GM18505 (cell line): ENCODE results near the gene LAMB2.

ENCODE experiments used
- ATAC-seq: cut with Tn5 transposase; IDR thresholded peaks from one replicate; pipeline ENCODE4 v1.9.1; 2021; ENCODE audit not compliant: unreplicated experiment
- POLR2A ChIP-seq: IDR thresholded peaks from 4 replicates; pipeline ENCODE4 v1.6.1; 2011; ENCODE audit warnings: borderline replicate concordance; ENCODE audit not compliant: insufficient read depth, insufficient read length; ENCODE audit errors: extremely low read depth

LAMB2 gene

DNA sequence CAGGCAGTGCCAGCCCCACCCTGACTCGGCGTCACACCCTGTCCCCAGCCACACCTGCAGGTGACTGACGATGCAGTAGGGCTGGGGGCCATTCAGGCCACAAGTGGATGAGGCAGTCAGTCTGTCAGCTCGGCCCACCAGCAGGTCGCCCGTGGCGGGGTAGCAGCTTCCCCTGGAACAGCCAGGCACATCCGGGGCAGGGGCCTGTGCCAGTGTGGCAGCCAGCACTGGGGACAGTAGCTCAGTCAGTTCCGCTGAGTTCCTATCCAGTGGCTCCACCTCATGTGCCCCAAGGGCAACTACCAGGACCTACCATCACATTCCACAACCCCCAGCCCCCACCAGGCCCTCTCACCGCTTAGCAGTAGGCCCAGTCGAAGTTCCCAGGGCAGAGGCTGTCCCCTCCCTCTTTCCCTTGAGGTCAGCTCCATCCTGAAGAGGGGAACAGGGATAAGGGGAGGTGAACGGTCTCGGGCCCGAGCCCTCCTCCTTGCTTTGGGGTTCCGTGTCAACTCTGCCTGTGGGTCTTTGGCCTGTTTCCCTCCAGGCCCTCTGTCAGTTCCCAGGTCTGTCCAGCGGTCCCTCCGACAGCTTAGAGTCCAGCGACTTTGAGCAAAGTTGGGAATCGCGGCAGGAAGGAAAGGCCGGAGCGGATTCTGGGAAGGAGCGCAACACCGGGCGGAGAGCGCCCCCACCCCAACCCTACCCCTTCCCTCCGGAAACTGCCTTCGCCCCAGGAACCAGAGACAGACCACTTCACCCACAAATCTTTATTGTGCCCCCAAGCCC lies at the start of gene LAMB2:
LAMB2 (minus strand) TSS at position 614 of the 789 bp plus-strand sequence; CDS start at position 431, 183 bp downstream.
- TF ChIP-seq POLR2A = no peak
- ATAC-seq = no peak

DNA sequence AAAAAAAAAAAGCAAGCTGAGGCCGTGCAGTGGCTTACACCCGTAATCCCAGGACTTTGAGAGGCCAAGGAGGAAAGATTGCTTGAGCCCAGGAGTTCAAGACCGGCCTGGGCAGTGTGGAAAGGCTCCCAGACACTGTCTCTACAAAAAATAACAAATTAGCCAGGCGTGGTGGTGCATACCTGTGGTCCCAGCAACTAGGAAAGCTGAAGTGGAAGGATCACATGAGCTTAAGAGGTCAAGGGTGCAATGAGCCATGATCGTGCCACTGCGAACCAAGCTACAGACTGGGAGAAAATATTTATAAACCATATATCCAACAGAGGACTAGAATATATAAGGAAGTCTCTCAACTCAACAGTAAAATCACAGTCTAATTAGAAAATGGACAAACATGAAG lies 48.5 kb upstream of the LAMB2 start:
- TF ChIP-seq POLR2A = no peak
- ATAC-seq = no peak

DNA sequence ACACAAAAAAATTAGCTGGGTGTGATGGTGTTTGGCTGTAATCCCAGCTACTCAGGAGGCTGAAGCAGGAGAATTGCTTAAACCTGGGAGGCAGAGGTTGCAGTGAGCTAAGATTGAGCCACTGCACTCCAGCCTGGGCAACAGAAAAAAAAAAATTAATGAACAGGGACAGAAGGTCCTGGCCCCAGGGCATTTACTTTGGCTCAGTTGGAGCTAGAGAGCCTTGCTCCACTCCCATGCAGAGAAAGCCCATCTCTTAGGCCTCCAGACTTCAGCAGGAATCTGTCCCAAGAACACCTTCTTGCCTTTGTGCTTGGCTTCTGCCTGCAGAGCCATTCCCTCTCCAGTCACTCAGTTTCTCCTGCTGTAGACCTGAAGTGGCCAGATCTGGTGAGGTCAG lies 47.3 kb upstream of the LAMB2 start:
- no peak for TF ChIP-seq POLR2A
- ATAC-seq = no peak

DNA sequence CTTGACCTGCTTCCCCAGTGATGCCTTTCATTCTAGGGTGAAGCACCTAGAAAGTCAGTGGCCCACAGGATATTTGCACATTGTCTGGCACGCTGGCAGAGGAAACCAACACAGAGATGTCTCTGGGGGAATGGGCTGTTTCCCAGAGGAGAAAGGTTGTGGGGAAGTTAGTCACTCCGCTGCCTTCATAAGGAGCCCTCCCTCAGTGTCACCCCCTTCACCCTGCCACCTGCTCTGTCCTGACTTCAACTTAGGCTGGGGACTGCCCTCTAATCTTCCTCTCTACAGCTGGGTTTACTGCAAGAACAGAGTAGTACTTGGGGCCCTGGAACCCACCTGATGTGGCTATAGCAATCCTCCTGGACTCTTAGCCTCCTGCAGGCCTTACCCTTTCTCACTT lies 44.2 kb upstream of the LAMB2 start:
- ATAC-seq = no peak
- no peak for TF ChIP-seq POLR2A

DNA sequence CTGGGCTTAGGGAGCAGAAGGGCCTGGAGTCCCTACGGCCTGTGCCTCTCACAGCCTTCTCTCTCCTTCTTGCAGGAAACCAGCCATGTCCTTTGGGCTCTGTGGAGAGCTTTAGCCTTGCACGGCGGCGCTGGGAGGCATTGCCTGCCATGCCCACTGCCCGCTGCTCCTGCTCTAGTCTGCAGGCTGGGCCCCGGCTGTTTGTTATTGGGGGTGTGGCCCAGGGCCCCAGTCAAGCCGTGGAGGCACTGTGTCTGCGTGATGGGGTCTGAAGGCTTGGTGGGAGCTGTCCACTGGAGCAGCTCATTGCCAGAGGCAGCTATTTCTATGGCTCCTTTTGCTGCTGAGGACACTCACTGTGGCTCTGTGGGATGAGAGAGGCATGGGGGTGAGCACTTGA lies 42.7 kb upstream of the LAMB2 start:
- TF ChIP-seq POLR2A = no peak

DNA sequence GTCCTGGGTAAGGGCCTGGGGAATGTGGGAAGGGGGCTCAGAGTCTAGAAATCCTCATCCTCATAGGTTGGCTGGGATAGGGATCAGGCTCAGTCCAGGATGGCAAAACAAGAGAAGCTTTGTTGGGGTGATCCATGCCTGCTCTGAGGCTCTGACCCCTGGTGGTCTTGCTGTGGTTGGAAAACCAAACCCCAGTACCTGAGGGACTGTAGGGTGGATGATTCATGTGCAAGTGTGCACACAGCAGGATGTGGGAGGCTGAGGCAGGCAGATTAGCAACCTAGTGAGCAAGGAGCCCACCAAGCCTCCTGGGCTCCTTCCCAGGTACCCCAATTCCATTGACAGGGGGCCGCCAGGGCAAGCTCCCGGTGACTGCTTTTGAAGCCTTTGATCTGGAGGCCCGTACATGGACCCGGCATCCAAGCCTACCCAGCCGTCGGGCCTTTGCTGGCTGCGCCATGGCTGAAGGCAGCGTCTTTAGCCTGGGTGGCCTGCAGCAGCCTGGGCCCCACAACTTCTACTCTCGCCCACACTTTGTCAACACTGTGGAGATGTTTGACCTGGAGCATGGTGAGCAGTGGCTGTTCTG lies 41.6 kb upstream of the LAMB2 start:
- TF ChIP-seq POLR2A = no peak
- no peak for ATAC-seq

More for the DNA sequence above, 42.7 kb upstream of the LAMB2 start:
- no peak for ATAC-seq

DNA sequence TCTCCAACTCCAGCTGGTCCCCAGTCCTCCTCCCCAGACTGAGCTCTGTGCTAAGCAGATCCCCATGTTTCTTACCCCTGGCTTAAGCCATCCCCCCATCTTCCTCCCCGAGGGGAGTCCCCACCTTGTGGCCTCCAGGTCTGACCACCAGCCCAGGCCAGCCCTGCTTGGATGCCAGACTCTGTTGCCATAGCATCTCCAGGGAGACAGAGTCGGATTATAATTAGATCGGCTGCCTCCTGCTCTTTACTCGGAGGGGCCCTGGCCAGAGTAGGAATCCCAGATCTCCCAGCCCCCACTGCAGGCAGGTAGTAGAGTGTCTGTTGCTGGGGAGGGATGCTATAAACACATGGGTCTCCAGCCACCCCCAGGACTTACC lies 40.9 kb upstream of the LAMB2 start:
- TF ChIP-seq POLR2A = no peak
- no peak for ATAC-seq

DNA sequence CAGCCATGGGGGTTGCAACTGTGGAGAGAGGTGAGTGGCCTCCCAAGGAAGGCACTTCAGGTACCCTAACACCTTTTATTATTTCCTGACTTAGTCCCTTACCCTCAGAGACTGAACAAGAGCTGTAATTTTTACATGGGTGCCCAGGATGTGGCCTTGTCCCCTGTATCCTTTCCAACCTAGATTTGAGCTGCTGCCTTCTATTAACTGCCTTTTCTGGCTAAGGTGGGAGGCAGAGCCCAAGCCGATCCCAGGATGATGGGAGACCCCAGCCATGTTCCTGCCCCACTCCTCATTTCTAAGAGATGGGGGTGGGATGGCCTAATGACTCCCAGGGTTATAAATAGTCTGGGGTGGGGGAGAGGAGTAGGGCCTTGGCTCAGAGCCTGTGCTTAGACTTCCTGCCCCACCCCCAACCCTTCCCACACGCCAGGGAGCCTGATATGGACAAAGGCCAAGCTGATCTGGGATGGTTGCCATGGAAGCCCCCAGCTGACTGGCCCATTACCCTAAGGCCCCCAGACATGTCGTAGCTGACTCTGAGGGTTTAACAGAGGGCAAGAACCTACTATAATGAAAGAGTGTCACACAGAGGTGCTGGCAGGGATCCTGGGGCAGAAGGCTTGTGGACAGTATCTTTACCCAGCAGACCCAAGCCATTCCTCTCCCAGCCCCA lies 40.4 kb upstream of the LAMB2 start:
- no peak for ATAC-seq
- TF ChIP-seq POLR2A = no peak

DNA sequence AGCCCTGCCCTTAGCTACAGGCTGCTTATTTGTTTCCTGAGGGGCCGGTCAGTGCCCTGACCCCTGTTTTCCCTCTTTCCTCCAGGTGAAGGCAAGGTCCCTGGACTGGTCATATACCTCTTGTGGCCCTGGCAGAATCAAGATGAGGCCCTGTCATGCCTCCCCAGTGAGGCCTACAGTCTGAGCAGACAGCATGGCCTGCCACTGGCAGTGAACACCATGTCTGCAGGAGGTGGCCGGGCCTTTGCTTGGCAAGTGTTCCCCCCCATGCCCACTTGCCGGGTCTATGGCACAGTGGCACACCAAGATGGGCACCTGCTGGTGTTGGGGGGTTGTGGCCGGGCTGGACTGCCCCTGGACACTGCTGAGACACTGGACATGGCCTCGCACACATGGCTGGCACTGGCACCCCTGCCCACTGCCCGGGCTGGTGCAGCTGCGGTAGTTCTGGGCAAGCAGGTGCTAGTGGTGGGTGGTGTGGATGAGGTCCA lies 39.7 kb upstream of the LAMB2 start:
- TF ChIP-seq POLR2A = no peak
- no peak for ATAC-seq

DNA sequence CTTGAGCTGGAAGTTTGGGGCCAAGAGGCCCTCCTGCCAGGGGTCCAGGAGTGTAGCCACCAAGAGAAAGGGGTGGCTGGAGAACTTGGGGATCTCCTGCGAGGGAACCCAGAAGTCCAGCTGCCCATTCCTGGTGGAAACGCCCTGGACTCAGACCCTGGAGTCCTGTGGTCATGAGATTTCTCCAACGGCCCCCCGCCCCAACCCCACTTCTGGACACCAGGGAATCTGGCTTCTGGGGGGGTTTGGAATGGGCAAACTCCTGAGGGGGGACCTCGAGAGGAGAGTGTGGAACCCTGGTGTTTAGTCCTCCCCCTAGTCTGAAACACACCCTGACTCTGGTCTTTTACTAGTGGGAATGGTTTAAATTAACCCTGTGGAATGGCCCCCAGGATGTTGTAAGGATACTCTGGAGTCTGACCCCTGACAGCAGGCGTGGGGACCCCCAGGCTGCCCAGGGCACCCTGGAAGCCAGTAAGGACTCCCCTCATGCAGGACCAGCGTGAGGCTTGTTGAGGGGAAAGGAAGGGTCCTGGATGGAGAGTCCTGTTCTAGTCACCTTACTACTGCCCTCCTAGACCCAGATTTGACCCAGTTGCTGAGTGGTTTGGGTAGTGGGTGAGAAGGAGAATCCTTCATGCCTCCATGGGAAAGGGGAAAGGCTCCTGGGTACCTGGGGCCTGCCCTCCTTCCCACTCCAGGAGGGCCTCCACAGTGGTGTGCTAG lies 39.1 kb upstream of the LAMB2 start:
- no peak for ATAC-seq
- TF ChIP-seq POLR2A = no peak

DNA sequence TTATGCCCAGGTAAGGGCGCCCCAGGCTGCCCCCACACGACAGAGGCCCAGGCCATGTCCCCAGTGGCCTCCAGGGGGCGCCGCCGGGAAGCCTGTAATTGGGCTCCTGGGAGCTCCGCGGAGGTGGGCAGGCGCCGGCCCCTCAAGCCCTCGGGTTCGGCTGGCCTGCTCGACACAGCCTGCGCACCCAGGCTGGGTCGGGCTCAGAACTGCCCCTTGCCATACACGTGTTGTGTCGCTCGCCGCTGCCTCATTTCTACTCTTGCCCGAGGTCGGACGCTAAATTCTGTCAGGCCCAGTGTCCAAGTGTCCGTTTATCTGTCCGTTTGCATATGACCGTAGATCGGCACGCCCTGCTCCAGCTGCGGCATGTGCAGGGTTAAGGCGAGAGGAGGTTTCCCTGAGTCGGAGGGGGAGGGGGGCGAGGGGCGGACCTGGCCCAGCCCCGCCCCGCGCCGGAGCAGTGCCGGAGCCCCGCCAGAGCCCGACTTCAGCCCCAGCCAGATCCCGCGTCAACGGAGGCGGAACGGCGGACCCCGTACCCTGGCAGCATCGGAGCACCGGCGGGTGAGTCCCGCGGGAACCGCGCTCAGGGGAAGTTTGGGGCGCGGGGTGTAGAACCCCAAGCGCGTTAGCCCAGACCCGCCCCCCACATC lies 38.4 kb upstream of the LAMB2 start, which contains the start of gene KLHDC8B:
KLHDC8B (plus strand) TSS at position 480 of the 656 bp plus-strand sequence. CDS start 1,172 bp downstream, outside the sequence.
- TF ChIP-seq POLR2A = no peak
- no peak for ATAC-seq

DNA sequence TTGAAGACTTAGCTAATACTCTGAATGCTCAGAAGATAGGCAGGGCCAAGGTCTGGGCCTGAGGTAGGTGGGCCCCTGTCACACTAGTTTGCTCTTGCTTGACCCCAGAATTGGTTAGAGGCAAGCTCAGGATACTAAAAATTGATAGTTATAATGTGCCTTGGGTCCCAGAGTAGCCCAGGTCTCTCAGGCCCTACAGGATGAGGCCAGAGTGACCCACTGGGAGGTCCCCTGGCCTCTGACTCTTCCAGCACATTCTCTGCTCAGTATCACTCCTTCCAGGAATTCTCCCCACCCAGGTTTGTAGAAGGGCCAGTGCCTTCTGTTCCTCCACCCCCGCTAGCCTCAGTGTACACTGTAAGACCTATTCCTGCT lies 37.9 kb upstream of the LAMB2 start:
- no peak for ATAC-seq
- no peak for TF ChIP-seq POLR2A
